Measurements from ENCODE around the gene NALCN. TPM values are rescaled to one million over a fixed set of nuclear protein-coding genes. Genes with fewer than 3 reads are reported as not detected.

The NALCN gene
- total and polyA plus RNA-seq, 2 donors = 0.28 to 0.48 TPM

DNA sequence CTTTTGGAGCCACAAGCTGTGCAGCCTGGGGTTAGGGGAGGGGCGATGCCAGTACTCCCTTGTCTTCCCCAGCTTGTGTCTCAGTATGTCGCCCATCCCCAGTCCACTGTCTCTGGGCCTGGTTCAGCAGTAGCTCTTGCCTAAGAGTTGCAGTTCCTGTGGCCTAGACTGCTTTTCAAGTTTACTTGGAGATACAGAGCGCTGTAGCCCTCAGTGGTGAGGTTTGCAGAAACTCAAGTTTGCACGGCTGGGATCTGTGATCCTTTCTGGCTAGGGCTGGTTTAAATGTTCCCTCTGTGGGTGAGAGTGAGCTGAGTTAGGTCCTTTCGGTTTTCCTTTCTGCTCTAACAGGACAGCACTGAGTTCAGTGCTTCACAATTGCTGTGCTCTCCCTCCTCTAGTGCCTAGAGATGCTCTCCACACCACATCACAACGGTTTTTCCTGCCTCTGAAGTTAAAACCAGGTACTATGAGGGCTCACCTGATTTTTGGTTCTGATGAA lies 381.1 kb downstream of the NALCN start:
- Histone ChIP-seq H3K27me3 (ENCODE audit: control insufficient read depth in 2 of 2, insufficient read depth in 1 of 2, low read length in 1 of 2) (no peaks in the 10 kb centered on the region), H3K9me3 (ENCODE audit: control insufficient read depth in 2 of 2, insufficient read depth in 1 of 2, low read length in 1 of 2) (no peaks in the 10 kb centered on the region), H3K36me3 (ENCODE audit: control insufficient read depth in 2 of 2, insufficient read depth in 2 of 2, low read length in 1 of 2) (no peaks in the 10 kb centered on the region), H3K4me1 (ENCODE audit: control insufficient read depth in 2 of 2, insufficient read depth in 2 of 2, low read length in 2 of 2) (no peaks in the 10 kb centered on the region), H3K4me3 (ENCODE audit: low read length in 2 of 2) (no peak overlapping the region), H3K27ac (ENCODE audit: low read depth in 1 of 2, low read length in 1 of 2) (no peak overlapping the region)
- no peak for DNase-seq (ENCODE audit: low read depth in 6 of 9, low spot score in 9 of 9)
- 84% methylated on average over 6 of the region's 6 CpGs for WGBS

GRCh38 chr13:101026736-101027398 lies 389.4 kb downstream of the NALCN start:
- H3K36me3 ChIP-seq (ENCODE audit: control insufficient read depth in 2 of 2, insufficient read depth in 2 of 2, low read length in 1 of 2) = no peaks in the 10 kb centered on the region
- no peaks in the 10 kb centered on the region for H3K27me3 ChIP-seq (ENCODE audit: control insufficient read depth in 2 of 2, insufficient read depth in 1 of 2, low read length in 1 of 2)
- WGBS = 91% methylated on average over 4 of the region's 4 CpGs
- H3K27ac ChIP-seq (ENCODE audit: low read depth in 1 of 2, low read length in 1 of 2) = no peak overlapping the region
- no peak for DNase-seq (ENCODE audit: low read depth in 6 of 9, low spot score in 9 of 9)
- H3K4me3 ChIP-seq (ENCODE audit: low read length in 2 of 2) = no peak overlapping the region
- no peaks in the 10 kb centered on the region for H3K4me1 ChIP-seq (ENCODE audit: control insufficient read depth in 2 of 2, insufficient read depth in 2 of 2, low read length in 2 of 2)
- no peaks in the 10 kb centered on the region for H3K9me3 ChIP-seq (ENCODE audit: control insufficient read depth in 2 of 2, insufficient read depth in 1 of 2, low read length in 1 of 2)

- no peaks in the 10 kb centered on the region for H3K27me3 ChIP-seq (ENCODE audit: control insufficient read depth in 2 of 2, insufficient read depth in 1 of 2, low read length in 1 of 2)
- H3K9me3 ChIP-seq (ENCODE audit: control insufficient read depth in 2 of 2, insufficient read depth in 1 of 2, low read length in 1 of 2) = no peaks in the 10 kb centered on the region
- no peaks in the 10 kb centered on the region for H3K36me3 ChIP-seq (ENCODE audit: control insufficient read depth in 2 of 2, insufficient read depth in 2 of 2, low read length in 1 of 2)
- no peak overlapping the region for H3K27ac ChIP-seq (ENCODE audit: low read depth in 1 of 2, low read length in 1 of 2)
- WGBS = 61% methylated on average over 6 of the region's 6 CpGs
- no peak overlapping the region for H3K4me3 ChIP-seq (ENCODE audit: low read length in 2 of 2)
- no peak for DNase-seq (ENCODE audit: low read depth in 6 of 9, low spot score in 9 of 9)
- no peaks in the 10 kb centered on the region for H3K4me1 ChIP-seq (ENCODE audit: control insufficient read depth in 2 of 2, insufficient read depth in 2 of 2, low read length in 2 of 2)
Measured at GRCh38 chr13:101026328-101026727, 390.0 kb downstream of the NALCN start.

- Histone ChIP-seq H3K9me3 (ENCODE audit: control insufficient read depth in 2 of 2, insufficient read depth in 1 of 2, low read length in 1 of 2) (no peaks in the 10 kb centered on the region), H3K27ac (ENCODE audit: low read depth in 1 of 2, low read length in 1 of 2) (no peak overlapping the region), H3K36me3 (ENCODE audit: control insufficient read depth in 2 of 2, insufficient read depth in 2 of 2, low read length in 1 of 2) (no peaks in the 10 kb centered on the region), H3K4me3 (ENCODE audit: low read length in 2 of 2) (no peak overlapping the region), H3K4me1 (ENCODE audit: control insufficient read depth in 2 of 2, insufficient read depth in 2 of 2, low read length in 2 of 2) (no peaks in the 10 kb centered on the region), H3K27me3 (ENCODE audit: control insufficient read depth in 2 of 2, insufficient read depth in 1 of 2, low read length in 1 of 2) (no peaks in the 10 kb centered on the region)
- DNase-seq (ENCODE audit: low read depth in 6 of 9, low spot score in 9 of 9) = no peak
- WGBS = 62% methylated on average over 8 of the region's 8 CpGs
Measured at GRCh38 chr13:101025925-101026324, 390.4 kb downstream of the NALCN start.

GRCh38 chr13:101025519-101025918 lies 390.8 kb downstream of the NALCN start:
- H3K27ac ChIP-seq (ENCODE audit: low read depth in 1 of 2, low read length in 1 of 2) = no peak overlapping the region
- H3K36me3 ChIP-seq (ENCODE audit: control insufficient read depth in 2 of 2, insufficient read depth in 2 of 2, low read length in 1 of 2) = no peaks in the 10 kb centered on the region
- DNase-seq (ENCODE audit: low read depth in 6 of 9, low spot score in 9 of 9) = no peak
- H3K27me3 ChIP-seq (ENCODE audit: control insufficient read depth in 2 of 2, insufficient read depth in 1 of 2, low read length in 1 of 2) = no peaks in the 10 kb centered on the region
- H3K4me3 ChIP-seq (ENCODE audit: low read length in 2 of 2) = no peak overlapping the region
- no peaks in the 10 kb centered on the region for H3K9me3 ChIP-seq (ENCODE audit: control insufficient read depth in 2 of 2, insufficient read depth in 1 of 2, low read length in 1 of 2)
- WGBS = 93% methylated on average over 9 of the region's 9 CpGs
- no peaks in the 10 kb centered on the region for H3K4me1 ChIP-seq (ENCODE audit: control insufficient read depth in 2 of 2, insufficient read depth in 2 of 2, low read length in 2 of 2)

GRCh38 chr13:101019126-101019525 lies 397.2 kb downstream of the NALCN start:
- no peaks in the 10 kb centered on the region for H3K27me3 ChIP-seq (ENCODE audit: control insufficient read depth in 2 of 2, insufficient read depth in 1 of 2, low read length in 1 of 2)
- 62% methylated on average over 1 of the region's 1 CpG for WGBS
- H3K9me3 ChIP-seq (ENCODE audit: control insufficient read depth in 2 of 2, insufficient read depth in 1 of 2, low read length in 1 of 2) = no peaks in the 10 kb centered on the region

DNA sequence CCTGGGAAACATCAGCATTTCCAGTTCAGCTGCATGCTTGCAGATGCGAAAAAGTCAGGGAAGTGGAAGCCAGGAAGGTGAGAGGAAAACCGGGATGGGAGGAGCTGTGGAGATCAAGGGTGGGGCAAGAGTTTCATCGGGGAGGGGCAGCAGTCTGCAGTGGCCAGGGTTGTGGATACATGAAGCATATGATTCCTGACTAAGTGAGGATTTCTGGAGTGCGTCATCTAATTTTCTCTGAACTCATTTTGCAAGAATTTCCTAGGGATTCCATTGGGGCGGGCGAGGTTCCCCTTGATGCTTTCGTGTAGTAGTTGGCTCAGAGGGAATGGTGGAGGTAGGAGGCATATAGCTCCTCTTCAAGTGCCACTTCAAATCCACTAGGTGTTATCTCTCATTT lies 397.6 kb downstream of the NALCN start:
- Histone ChIP-seq H3K36me3 (ENCODE audit: control insufficient read depth in 2 of 2, insufficient read depth in 2 of 2, low read length in 1 of 2) (no peaks in the 10 kb centered on the region), H3K4me3 (ENCODE audit: low read length in 2 of 2) (no peak overlapping the region), H3K27me3 (ENCODE audit: control insufficient read depth in 2 of 2, insufficient read depth in 1 of 2, low read length in 1 of 2) (no peaks in the 10 kb centered on the region), H3K27ac (ENCODE audit: low read depth in 1 of 2, low read length in 1 of 2) (no peak overlapping the region), H3K4me1 (ENCODE audit: control insufficient read depth in 2 of 2, insufficient read depth in 2 of 2, low read length in 2 of 2) (no peaks in the 10 kb centered on the region), H3K9me3 (ENCODE audit: control insufficient read depth in 2 of 2, insufficient read depth in 1 of 2, low read length in 1 of 2) (no peaks in the 10 kb centered on the region)
- 80% methylated on average over 7 of the region's 7 CpGs for WGBS
- no peak for DNase-seq (ENCODE audit: low read depth in 6 of 9, low spot score in 9 of 9)

More at GRCh38 chr13:101019126-101019525, 397.2 kb downstream of the NALCN start:
- no peaks in the 10 kb centered on the region for H3K36me3 ChIP-seq (ENCODE audit: control insufficient read depth in 2 of 2, insufficient read depth in 2 of 2, low read length in 1 of 2)
- H3K27ac ChIP-seq (ENCODE audit: low read depth in 1 of 2, low read length in 1 of 2) = no peak overlapping the region
- H3K4me1 ChIP-seq (ENCODE audit: control insufficient read depth in 2 of 2, insufficient read depth in 2 of 2, low read length in 2 of 2) = no peaks in the 10 kb centered on the region
- H3K4me3 ChIP-seq (ENCODE audit: low read length in 2 of 2) = no peak overlapping the region
- DNase-seq (ENCODE audit: low read depth in 6 of 9, low spot score in 9 of 9) = no peak

DNA sequence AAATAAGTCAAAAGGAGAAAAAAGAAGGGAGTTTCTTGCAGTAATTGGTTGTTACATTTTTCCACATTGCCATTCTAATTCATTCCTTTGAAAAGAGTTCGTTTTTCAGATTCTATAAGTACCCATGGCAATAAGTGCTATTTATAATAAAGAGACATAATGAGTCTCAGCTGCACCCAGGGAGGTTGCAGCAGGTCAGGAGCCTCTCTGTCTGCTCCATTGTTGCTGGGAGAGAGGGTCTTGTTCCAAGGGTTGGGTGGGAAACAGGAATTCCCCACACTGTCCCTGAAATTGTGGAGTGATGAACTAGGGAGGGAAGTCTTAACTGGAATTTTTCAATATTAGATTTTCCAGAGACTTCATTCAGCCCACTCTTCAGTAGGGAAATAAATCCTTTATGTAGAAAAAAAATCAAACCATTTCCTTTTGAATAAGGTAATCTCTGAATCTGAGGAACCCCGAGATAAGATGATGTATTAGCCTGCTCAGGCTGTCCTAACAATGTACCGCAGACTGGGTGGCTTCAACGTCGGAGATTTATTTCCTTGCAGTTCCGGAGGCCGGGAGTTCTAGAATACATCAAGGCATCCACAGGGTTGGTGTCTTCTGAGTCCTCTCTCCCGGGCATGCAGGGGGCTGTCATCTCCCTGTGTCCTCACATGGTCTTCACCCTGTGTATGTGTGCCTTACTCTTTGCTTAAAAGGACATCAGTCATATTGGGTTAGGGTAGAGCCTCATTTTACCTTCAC lies 399.0 kb downstream of the NALCN start:
- H3K27me3 ChIP-seq (ENCODE audit: control insufficient read depth in 2 of 2, insufficient read depth in 1 of 2, low read length in 1 of 2) = no peaks in the 10 kb centered on the region
- H3K36me3 ChIP-seq (ENCODE audit: control insufficient read depth in 2 of 2, insufficient read depth in 2 of 2, low read length in 1 of 2) = no peaks in the 10 kb centered on the region
- no peak for DNase-seq (ENCODE audit: low read depth in 6 of 9, low spot score in 9 of 9)
- no peaks in the 10 kb centered on the region for H3K4me1 ChIP-seq (ENCODE audit: control insufficient read depth in 2 of 2, insufficient read depth in 2 of 2, low read length in 2 of 2)
- no peak overlapping the region for H3K4me3 ChIP-seq (ENCODE audit: low read length in 2 of 2)
- H3K9me3 ChIP-seq (ENCODE audit: control insufficient read depth in 2 of 2, insufficient read depth in 1 of 2, low read length in 1 of 2) = no peaks in the 10 kb centered on the region
- 53% methylated on average over 8 of the region's 8 CpGs for WGBS
- no peak overlapping the region for H3K27ac ChIP-seq (ENCODE audit: low read depth in 1 of 2, low read length in 1 of 2)

DNA sequence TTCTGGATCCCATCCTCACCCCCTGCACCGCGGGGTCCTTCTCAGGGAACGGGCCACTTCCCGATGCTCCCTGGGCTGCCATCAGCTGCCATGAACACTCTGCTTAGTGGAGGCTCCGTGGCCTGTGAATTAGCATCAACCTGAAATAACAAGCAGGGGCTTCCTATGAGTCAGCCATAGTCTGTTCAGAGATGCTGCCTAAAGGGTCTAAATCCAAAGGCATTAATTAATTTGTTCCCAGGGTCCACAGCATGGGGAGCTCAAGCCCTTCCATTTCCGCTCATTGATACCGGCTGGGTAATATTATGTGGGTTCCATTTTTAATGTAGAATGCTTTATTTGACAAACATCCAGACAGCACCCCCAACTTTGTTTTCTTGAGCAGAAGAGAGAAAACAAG lies 399.8 kb downstream of the NALCN start:
- 96% methylated on average over 7 of the region's 7 CpGs for WGBS
- no peak overlapping the region for H3K4me3 ChIP-seq (ENCODE audit: low read length in 2 of 2)
- no peaks in the 10 kb centered on the region for H3K9me3 ChIP-seq (ENCODE audit: control insufficient read depth in 2 of 2, insufficient read depth in 1 of 2, low read length in 1 of 2)
- no peaks in the 10 kb centered on the region for H3K4me1 ChIP-seq (ENCODE audit: control insufficient read depth in 2 of 2, insufficient read depth in 2 of 2, low read length in 2 of 2)
- no peak for DNase-seq (ENCODE audit: low read depth in 6 of 9, low spot score in 9 of 9)
- no peak overlapping the region for H3K27ac ChIP-seq (ENCODE audit: low read depth in 1 of 2, low read length in 1 of 2)
- no peaks in the 10 kb centered on the region for H3K27me3 ChIP-seq (ENCODE audit: control insufficient read depth in 2 of 2, insufficient read depth in 1 of 2, low read length in 1 of 2)
- no peaks in the 10 kb centered on the region for H3K36me3 ChIP-seq (ENCODE audit: control insufficient read depth in 2 of 2, insufficient read depth in 2 of 2, low read length in 1 of 2)

Data from thymus (tissue), 11 donors.